ENCODE data around the gene TMEM273.

TMEM273 gene

DNA sequence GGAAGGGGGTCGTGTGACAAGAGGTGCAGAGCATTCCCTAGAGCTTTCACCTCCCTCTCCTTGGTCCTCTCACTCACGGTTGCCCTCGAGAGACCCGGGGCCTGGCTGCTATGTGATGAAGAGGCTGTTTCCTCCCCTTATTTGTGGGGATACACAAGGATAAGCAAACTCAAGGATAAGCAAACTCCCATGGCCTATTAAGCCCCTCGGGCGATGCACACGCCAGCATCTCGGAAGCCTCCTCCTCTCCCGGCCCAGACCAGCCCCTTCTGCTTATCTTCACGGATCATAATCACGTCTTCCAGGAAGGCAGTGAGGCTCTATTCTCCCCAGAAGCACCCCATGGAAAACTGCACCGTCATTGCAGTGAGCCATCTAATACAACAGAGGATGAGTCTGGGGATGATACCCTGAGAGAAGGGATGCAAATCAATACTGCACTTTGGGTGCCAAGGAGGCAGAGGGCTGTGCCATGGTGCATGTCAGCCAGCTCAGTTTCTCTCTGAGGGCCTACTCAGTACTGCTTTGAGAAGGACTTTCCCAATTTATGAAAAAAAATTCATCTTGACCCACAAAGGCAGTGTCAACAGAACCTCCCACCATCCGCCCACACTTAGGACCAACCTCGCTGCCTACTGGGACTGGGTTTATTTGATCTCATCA, 22.2 kb downstream of the TMEM273 start:
- peaks cover 67% of the 10 kb centered on the region for H3K4me1 Mint-ChIP-seq

GRCh38 chr10:49165259-49165658, 22.9 kb downstream of the TMEM273 start:
- peaks cover 78% of the 10 kb centered on the region for H3K36me3 Mint-ChIP-seq
- no peaks in the 10 kb centered on the region for H3K27me3 Mint-ChIP-seq
- no peaks in the 10 kb centered on the region for H3K9me3 Mint-ChIP-seq
- no peak overlapping the region for H3K4me3 Mint-ChIP-seq
- peak overlapping the region; percentile 3 for H3K27ac Mint-ChIP-seq
- no peak for ATAC-seq
- peaks cover 60% of the 10 kb centered on the region for H3K4me1 Mint-ChIP-seq

More for the DNA sequence above, 22.2 kb downstream of the TMEM273 start:
- Mint-ChIP-seq H3K36me3 (peaks cover 71% of the 10 kb centered on the region), H3K27me3 (no peaks in the 10 kb centered on the region), H3K9me3 (no peaks in the 10 kb centered on the region), H3K27ac (peak overlapping the region; percentile 3), H3K4me3 (no peak overlapping the region)
- peak; percentile 46 for ATAC-seq

DNA sequence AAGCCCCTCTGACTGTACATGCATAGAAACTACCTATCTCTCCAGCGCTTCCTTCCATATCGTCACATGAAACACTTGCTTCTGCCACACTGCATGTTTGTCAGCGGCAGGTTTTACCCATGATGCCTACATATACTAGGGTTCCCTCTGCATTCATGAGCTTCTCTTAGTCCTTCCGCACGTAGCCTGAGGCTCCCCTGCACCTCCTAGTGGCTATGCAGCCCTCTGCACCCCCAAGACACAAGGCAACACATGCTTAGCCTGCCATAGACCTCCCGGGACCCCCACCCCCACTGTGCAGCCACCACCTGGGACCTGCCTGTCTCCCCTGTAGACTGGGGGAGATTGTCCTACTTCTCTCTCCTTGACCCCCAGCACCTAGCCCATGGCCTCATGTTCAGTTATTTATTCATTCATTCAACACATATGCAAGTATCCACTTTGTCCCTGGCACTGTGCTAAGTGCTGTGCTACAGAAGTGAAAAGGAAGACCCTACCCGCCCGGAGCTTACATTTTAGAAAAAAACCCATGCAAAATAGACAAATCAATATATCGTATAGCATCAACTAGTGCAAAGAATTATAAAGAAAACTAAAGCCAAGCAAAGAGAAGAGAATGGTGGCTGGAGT, 23.5 kb downstream of the TMEM273 start:
- Mint-ChIP-seq H3K27me3 (no peaks in the 10 kb centered on the region), H3K4me1 (peaks cover 55% of the 10 kb centered on the region), H3K9me3 (no peaks in the 10 kb centered on the region), H3K4me3 (no peak overlapping the region), H3K36me3 (peaks cover 84% of the 10 kb centered on the region), H3K27ac (peak overlapping the region; percentile 3)
- ATAC-seq: peak; percentile 58

DNA sequence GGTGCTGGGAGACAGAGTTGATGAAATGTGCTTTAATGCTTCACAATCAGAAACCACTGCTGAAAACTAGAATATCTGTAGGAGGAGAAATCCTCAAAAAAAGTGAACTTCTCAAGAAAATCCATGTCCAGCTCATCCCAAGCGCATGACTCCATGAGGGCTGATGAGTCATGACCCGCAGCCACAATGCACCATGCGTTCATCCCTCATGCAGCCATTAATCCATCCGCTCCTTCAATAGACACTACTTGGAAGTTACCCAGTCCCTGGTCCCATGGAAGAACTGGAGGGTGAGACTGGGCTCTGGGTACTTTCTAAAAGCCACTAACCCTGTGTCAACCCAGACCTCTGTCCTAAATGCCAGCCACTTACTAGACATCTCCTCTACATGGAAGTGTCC, 24.4 kb downstream of the TMEM273 start:
- Mint-ChIP-seq H3K4me3 (no peak overlapping the region), H3K27me3 (no peaks in the 10 kb centered on the region), H3K9me3 (no peaks in the 10 kb centered on the region), H3K36me3 (peaks cover 89% of the 10 kb centered on the region), H3K27ac (peak overlapping the region; percentile 3), H3K4me1 (peaks cover 45% of the 10 kb centered on the region)
- no peak for ATAC-seq

DNA sequence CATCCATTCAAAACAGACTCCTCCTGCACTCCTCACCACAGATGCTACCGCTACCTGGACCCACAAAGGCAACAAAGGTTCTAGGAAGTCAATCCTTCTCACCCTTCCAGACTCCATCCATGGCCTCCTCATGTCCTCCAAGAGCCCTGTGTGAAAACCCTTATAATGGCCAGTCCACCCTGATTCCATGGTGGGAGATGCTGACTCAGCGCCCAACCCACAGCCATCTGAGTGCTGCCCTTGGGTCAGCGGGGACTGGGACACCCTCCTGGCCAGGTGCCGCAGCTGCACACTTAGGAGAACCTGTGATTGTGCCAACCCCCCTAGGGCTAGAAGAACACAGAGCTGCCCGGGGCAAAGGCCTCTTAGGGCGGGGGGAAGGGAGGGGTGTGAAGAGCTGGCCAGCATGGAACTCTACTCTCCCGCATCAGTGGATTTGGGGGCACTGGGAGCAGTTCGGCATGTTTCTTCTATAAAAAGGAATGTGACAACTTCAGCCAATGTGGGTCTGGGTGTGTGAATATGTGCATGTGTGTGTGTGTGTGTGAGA, 25.4 kb downstream of the TMEM273 start:
- Mint-ChIP-seq H3K27ac (peak overlapping the region; percentile 27), H3K4me1 (peaks cover 37% of the 10 kb centered on the region), H3K27me3 (no peaks in the 10 kb centered on the region), H3K9me3 (no peaks in the 10 kb centered on the region), H3K4me3 (no peak overlapping the region), H3K36me3 (peaks cover 87% of the 10 kb centered on the region)
- ATAC-seq: no peak

GRCh38 chr10:49162063-49162462, 26.1 kb downstream of the TMEM273 start:
- peaks cover 41% of the 10 kb centered on the region for H3K4me1 Mint-ChIP-seq
- peaks cover 91% of the 10 kb centered on the region for H3K36me3 Mint-ChIP-seq
- H3K27ac Mint-ChIP-seq: no peak overlapping the region
- no peak overlapping the region for H3K4me3 Mint-ChIP-seq
- H3K27me3 Mint-ChIP-seq: no peaks in the 10 kb centered on the region
- ATAC-seq: no peak
- no peaks in the 10 kb centered on the region for H3K9me3 Mint-ChIP-seq

DNA sequence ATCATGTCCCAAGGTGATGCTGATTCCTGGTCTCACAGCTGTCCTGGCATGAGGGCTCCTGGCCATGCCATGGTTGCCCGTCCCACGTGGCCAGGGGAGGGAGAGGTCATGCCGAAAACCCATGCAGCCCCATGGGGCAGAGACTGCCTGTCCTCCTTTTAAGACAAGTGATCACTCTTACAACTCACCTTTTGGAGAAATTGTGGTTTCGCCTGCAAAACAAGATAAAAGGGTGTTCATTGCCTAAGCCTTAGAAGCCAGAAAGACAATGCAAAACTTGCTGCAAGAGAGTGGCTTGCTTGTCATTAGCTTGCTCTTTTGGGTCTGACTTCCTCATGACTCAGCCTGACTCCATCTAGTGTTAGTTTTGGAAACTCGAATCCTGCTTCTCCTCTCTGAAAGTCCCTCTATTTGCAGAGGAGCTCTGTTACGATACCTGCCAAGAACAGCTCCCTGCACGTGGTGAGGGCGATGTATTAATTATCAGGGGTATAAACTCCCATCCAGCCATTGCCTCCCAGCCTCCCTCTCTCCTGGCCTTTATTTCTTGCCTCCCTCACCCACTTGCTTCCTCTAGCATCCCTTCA, 26.7 kb downstream of the TMEM273 start:
- Mint-ChIP-seq H3K4me1 (peaks cover 37% of the 10 kb centered on the region), H3K27me3 (no peaks in the 10 kb centered on the region), H3K4me3 (no peak overlapping the region), H3K27ac (no peak overlapping the region), H3K36me3 (peaks cover 91% of the 10 kb centered on the region), H3K9me3 (no peaks in the 10 kb centered on the region)
- ATAC-seq: no peak

- Mint-ChIP-seq H3K9me3 (no peaks in the 10 kb centered on the region), H3K27ac (no peak overlapping the region), H3K4me1 (peaks cover 30% of the 10 kb centered on the region), H3K27me3 (no peaks in the 10 kb centered on the region), H3K4me3 (no peak overlapping the region), H3K36me3 (peaks cover 92% of the 10 kb centered on the region)
- no peak for ATAC-seq
These were observed 27.4 kb downstream of the TMEM273 start for GRCh38 chr10:49160814-49161213.

DNA sequence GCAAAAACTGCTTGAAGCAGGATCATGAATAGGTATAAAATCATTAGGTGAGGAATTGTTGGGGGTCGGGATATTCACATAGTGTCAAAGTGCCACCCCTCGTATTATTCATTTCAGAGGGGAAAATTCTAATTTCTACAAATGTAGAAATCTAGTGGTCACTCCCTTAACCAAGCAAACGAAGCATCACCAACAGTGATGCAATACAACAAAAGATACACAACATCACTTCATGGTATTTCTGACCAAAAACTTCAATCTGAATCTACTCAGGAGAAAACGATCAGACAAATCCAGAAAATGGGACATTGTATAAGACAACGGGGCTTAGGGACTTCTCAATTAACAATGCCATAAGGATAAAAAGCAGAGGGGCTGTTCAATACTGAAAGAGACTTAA, 28.1 kb downstream of the TMEM273 start:
- no peaks in the 10 kb centered on the region for H3K9me3 Mint-ChIP-seq
- H3K27ac Mint-ChIP-seq: no peak overlapping the region
- H3K27me3 Mint-ChIP-seq: no peaks in the 10 kb centered on the region
- peaks cover 93% of the 10 kb centered on the region for H3K36me3 Mint-ChIP-seq
- no peak for ATAC-seq
- H3K4me1 Mint-ChIP-seq: peaks cover 23% of the 10 kb centered on the region
- H3K4me3 Mint-ChIP-seq: no peak overlapping the region

GRCh38 chr10:49158915-49159314, 29.3 kb downstream of the TMEM273 start:
- Mint-ChIP-seq H3K9me3 (no peaks in the 10 kb centered on the region), H3K27me3 (no peaks in the 10 kb centered on the region), H3K36me3 (peaks cover 91% of the 10 kb centered on the region), H3K27ac (no peak overlapping the region), H3K4me1 (peaks cover 11% of the 10 kb centered on the region), H3K4me3 (no peak overlapping the region)
- no peak for ATAC-seq

- no peak for ATAC-seq
- Mint-ChIP-seq H3K4me3 (no peak overlapping the region), H3K4me1 (peaks cover 11% of the 10 kb centered on the region), H3K9me3 (no peaks in the 10 kb centered on the region), H3K27me3 (no peaks in the 10 kb centered on the region), H3K27ac (no peak overlapping the region), H3K36me3 (peaks cover 86% of the 10 kb centered on the region)
These were observed 29.8 kb downstream of the TMEM273 start for GRCh38 chr10:49158404-49158803.

GRCh38 chr10:49157229-49157628, 31.0 kb downstream of the TMEM273 start:
- H3K36me3 Mint-ChIP-seq: peaks cover 75% of the 10 kb centered on the region
- H3K9me3 Mint-ChIP-seq: no peaks in the 10 kb centered on the region
- ATAC-seq: no peak
- no peaks in the 10 kb centered on the region for H3K27me3 Mint-ChIP-seq
- no peak overlapping the region for H3K27ac Mint-ChIP-seq
- H3K4me1 Mint-ChIP-seq: peaks cover 19% of the 10 kb centered on the region
- H3K4me3 Mint-ChIP-seq: no peak overlapping the region

GRCh38 chr10:49154641-49155040, 33.5 kb downstream of the TMEM273 start:
- no peak for ATAC-seq
- Mint-ChIP-seq H3K27me3 (no peaks in the 10 kb centered on the region), H3K4me1 (peaks cover 19% of the 10 kb centered on the region), H3K9me3 (no peaks in the 10 kb centered on the region), H3K36me3 (peaks cover 49% of the 10 kb centered on the region), H3K27ac (no peak overlapping the region), H3K4me3 (no peak overlapping the region)

GRCh38 chr10:49153971-49154370, 34.2 kb downstream of the TMEM273 start:
- H3K27me3 Mint-ChIP-seq: no peaks in the 10 kb centered on the region

GRCh38 chr10:49153115-49153514, 35.1 kb downstream of the TMEM273 start:
- Mint-ChIP-seq H3K4me3 (no peak overlapping the region), H3K9me3 (peaks cover 2% of the 10 kb centered on the region), H3K36me3 (peaks cover 42% of the 10 kb centered on the region), H3K4me1 (peaks cover 19% of the 10 kb centered on the region), H3K27me3 (peaks cover 5% of the 10 kb centered on the region), H3K27ac (no peak overlapping the region)
- ATAC-seq: no peak

More at GRCh38 chr10:49153971-49154370, 34.2 kb downstream of the TMEM273 start:
- Mint-ChIP-seq H3K4me3 (no peak overlapping the region), H3K9me3 (no peaks in the 10 kb centered on the region), H3K36me3 (peaks cover 44% of the 10 kb centered on the region), H3K27ac (no peak overlapping the region), H3K4me1 (peaks cover 19% of the 10 kb centered on the region)
- no peak for ATAC-seq

- no peak for ATAC-seq
These were observed 35.5 kb downstream of the TMEM273 start for GRCh38 chr10:49152663-49153062.

More at GRCh38 chr10:49152663-49153062, 35.5 kb downstream of the TMEM273 start:
- Mint-ChIP-seq H3K36me3 (peaks cover 42% of the 10 kb centered on the region), H3K27me3 (peaks cover 8% of the 10 kb centered on the region), H3K4me1 (peaks cover 17% of the 10 kb centered on the region), H3K4me3 (no peak overlapping the region), H3K27ac (no peak overlapping the region), H3K9me3 (peaks cover 4% of the 10 kb centered on the region)
